ENCODE data around the gene SVOPL. TPM values are rescaled to one million over a fixed set of nuclear protein-coding genes. Genes with fewer than 3 reads are reported as not detected.

Gene SVOPL
- total RNA-seq, 6 donors from 2014 or later = under 0.01 to 0.63 (median 0.59) TPM; not detected in 3

DNA sequence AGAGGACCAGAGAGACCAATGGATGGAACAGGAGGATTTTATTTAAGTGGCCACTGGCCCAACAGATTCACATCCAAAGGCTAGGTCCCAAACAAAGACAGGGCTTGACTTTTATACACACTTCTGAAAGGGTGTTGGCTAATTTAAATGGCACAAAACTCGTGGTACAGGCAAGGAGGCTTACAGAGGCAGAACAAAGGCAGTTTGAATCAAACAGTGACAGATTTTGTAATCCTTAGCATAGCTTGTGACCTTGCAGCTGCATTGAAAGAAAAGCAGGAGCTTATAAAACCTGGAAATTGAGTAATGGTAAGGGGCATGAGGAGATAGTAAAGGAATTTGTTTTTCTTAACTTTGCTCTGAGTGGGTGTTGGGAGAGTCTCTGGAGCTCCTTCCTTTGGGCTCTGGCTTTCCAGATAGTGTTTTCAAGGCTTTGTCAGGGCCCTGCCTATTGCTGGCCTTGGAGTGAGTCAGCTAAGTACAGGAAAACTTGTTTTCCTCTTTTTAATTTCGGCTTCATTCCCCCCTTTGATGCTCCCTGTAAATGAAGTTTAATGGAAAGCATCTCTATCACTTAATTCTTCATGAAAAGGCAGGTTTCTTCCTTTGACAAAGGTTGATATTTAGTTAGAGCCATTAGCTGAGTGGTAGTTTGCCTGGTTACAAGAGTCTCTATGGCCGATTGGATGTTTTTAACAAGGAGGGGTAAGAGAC lies 144.2 kb downstream of the SVOPL start:
- Histone ChIP-seq H3K27me3 (no peaks in the 10 kb centered on the region), H3K4me3 (no peak overlapping the region), H3K27ac (no peak overlapping the region), H3K36me3 (peaks cover 40 to 96% (median 89%) of the 10 kb centered on the region in 4 donors), H3K4me1 (no peaks in the 10 kb centered on the region), H3K9me3 (peaks cover 18 to 56% (median 37%) of the 10 kb centered on the region in 4 donors)
- TF ChIP-seq POLR2AphosphoS5 (IDR thresholded peaks at IDR 0.05) = no peak
- TF ChIP-seq, protein P1, sequence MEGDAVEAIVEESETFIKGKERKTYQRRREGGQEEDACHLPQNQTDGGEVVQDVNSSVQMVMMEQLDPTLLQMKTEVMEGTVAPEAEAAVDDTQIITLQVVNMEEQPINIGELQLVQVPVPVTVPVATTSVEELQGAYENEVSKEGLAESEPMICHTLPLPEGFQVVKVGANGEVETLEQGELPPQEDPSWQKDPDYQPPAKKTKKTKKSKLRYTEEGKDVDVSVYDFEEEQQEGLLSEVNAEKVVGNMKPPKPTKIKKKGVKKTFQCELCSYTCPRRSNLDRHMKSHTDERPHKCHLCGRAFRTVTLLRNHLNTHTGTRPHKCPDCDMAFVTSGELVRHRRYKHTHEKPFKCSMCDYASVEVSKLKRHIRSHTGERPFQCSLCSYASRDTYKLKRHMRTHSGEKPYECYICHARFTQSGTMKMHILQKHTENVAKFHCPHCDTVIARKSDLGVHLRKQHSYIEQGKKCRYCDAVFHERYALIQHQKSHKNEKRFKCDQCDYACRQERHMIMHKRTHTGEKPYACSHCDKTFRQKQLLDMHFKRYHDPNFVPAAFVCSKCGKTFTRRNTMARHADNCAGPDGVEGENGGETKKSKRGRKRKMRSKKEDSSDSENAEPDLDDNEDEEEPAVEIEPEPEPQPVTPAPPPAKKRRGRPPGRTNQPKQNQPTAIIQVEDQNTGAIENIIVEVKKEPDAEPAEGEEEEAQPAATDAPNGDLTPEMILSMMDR (IDR thresholded peaks at IDR 0.05) = no peak
- TF ChIP-seq POLR2A (IDR thresholded peaks at IDR 0.05) = no peak
- no peak for TF ChIP-seq EP300 (IDR thresholded peaks at IDR 0.05)
- no peak for DNase-seq
- WGBS, 2 donors = 95 to 97% methylated on average over 3 of the region's 3 CpGs
- no peak for ATAC-seq (ENCODE audit: low FRiP score in 2 of 2)

DNA sequence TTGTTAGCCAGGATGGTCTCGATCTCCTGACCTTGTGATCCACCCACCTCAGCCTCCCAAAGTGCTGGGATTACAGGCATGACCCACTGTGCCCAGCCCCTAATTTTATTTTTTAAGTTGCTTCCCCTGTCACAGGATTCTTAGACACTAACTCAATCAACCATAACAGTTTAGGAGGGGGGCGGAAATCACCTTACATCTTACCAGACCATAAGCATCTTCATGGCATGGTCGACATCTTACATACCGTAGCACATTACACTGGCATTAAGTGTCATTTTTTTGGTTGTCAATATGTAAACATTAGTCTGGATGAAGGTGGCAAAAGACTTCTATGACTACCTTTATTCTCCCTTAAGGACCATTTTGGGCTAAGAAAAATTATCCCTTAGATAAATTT lies 145.5 kb downstream of the SVOPL start:
- peaks cover 44 to 98% (median 90%) of the 10 kb centered on the region in 4 donors for H3K36me3 ChIP-seq
- H3K4me3 ChIP-seq = no peak overlapping the region
- peaks cover 18 to 56% (median 37%) of the 10 kb centered on the region in 4 donors for H3K9me3 ChIP-seq

DNA sequence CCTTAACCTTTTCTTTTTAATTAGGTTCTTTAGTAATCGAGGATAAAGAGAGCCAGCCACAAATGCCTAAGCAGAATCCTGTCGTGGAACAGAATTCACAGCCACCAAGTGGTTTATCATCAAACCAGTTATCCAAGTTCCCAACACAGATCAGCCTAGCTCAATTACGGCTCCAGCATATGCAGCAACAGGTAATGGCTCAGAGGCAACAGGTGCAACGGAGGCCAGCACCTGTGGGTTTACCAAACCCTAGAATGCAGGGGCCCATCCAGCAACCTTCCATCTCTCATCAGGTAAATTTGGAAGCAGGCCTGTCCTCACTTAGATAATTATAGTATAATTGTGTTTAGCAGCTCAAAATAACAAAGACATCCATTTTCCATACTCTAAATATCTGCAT lies 146.5 kb downstream of the SVOPL start:
- Histone ChIP-seq H3K4me1 (no peaks in the 10 kb centered on the region), H3K27me3 (no peaks in the 10 kb centered on the region), H3K9me3 (peaks cover 18 to 50% (median 36%) of the 10 kb centered on the region in 4 donors), H3K4me3 (no peak overlapping the region), H3K27ac (no peak overlapping the region), H3K36me3 (peaks cover 44 to 89% (median 85%) of the 10 kb centered on the region in 4 donors)
- 94 to 97% methylated on average over 4 of the region's 4 CpGs for WGBS, 2 donors
- no peak for ATAC-seq (ENCODE audit: low FRiP score in 2 of 2)
- no peak for TF ChIP-seq POLR2A (IDR thresholded peaks at IDR 0.05)
- no peak for DNase-seq

More for the DNA sequence above, 145.5 kb downstream of the SVOPL start:
- DNase-seq (no peak), ATAC-seq (ENCODE audit: low FRiP score in 2 of 2) (no peak)
- no peaks in the 10 kb centered on the region for H3K4me1 ChIP-seq
- WGBS, 2 donors = 93 to 95% methylated on average over 4 of the region's 4 CpGs
- H3K27me3 ChIP-seq = no peaks in the 10 kb centered on the region
- no peak for TF ChIP-seq POLR2A (IDR thresholded peaks at IDR 0.05)
- no peak for TF ChIP-seq EP300 (IDR thresholded peaks at IDR 0.05)
- TF ChIP-seq, protein P1 (IDR thresholded peaks at IDR 0.05) = no peak
- no peak for TF ChIP-seq POLR2AphosphoS5 (IDR thresholded peaks at IDR 0.05)
- H3K27ac ChIP-seq = no peak overlapping the region

DNA sequence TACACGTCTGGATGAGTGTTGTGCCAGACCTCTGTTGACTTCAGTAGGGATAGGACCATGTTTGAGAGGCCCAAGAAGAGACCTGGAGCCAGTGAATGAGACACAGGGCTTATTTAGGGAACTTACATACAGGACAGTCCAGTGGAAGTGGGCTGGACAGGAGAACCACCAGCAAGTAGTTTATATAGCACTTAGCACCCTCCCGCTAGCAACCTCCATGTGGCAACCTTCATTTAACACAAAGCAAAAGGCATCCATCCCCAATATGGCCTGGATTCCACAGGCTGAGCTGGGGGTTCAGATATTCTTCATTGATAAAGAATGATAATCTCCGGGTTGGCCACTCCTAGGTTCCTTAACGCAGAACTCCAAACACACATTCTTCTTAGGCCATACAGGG lies 147.4 kb downstream of the SVOPL start:
- no peak for ATAC-seq (ENCODE audit: low FRiP score in 2 of 2)
- 94 to 99% methylated on average over 4 of the region's 4 CpGs for WGBS, 2 donors
- Histone ChIP-seq H3K27me3 (no peaks in the 10 kb centered on the region), H3K9me3 (peaks cover 18 to 46% (median 36%) of the 10 kb centered on the region in 4 donors), H3K4me1 (no peaks in the 10 kb centered on the region), H3K4me3 (no peak overlapping the region), H3K36me3 (peaks cover 44 to 81% (median 78%) of the 10 kb centered on the region in 4 donors), H3K27ac (no peak overlapping the region)
- TF ChIP-seq POLR2A (IDR thresholded peaks at IDR 0.05) = no peak
- TF ChIP-seq, protein P1 (IDR thresholded peaks at IDR 0.05) = no peak
- no peak for TF ChIP-seq EP300 (IDR thresholded peaks at IDR 0.05)
- TF ChIP-seq POLR2AphosphoS5 (IDR thresholded peaks at IDR 0.05) = no peak
- DNase-seq = no peak

DNA sequence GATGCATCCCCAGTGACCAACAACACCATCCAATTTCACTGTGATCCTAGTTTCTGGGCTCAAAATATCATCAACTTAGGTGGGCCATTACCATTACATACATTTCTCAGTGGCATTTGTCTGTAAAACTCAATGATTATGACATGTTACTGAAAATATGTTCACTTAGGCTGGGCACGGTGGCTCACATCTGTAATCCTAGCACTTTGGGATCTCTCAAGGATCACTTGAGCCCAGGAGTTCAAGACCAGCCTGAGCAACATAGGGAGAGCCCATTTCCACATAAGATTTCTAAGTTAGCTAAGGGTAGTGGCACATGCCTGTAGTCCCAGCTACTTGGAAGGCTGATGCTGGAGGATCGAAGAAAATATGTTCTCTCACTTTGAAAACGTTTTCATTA lies 150.1 kb downstream of the SVOPL start:
- no peak for ATAC-seq (ENCODE audit: low FRiP score in 2 of 2)
- WGBS, 2 donors = 89 to 90% methylated on average over 3 of the region's 3 CpGs
- H3K27ac ChIP-seq = no peak overlapping the region
- peaks cover 29 to 56% (median 51%) of the 10 kb centered on the region in 4 donors for H3K36me3 ChIP-seq
- H3K27me3 ChIP-seq = no peaks in the 10 kb centered on the region
- DNase-seq = no peak
- peaks cover 0 to 19% (median 11%) of the 10 kb centered on the region in 4 donors for H3K9me3 ChIP-seq
- no peak overlapping the region for H3K4me3 ChIP-seq
- TF ChIP-seq POLR2A (IDR thresholded peaks at IDR 0.05) (no peak), EP300 (IDR thresholded peaks at IDR 0.05) (no peak), POLR2AphosphoS5 (IDR thresholded peaks at IDR 0.05) (no peak)
- TF ChIP-seq, protein P1 (IDR thresholded peaks at IDR 0.05) = no peak
- peaks cover 0 to 2% (median 0%) of the 10 kb centered on the region in 4 donors for H3K4me1 ChIP-seq

Measured in upper lobe of left lung (tissue), 6 donors.